Inflammatory macrophage treated with lipopolysaccharide for 4 hours (primary cell): ENCODE results near the gene CASP9.

Experiments
- DNase-seq: peaks from one replicate; pipeline ENCODE4 v3.0.0-alpha.2; 2020

Gene CASP9

GRCh38 chr1:15524021-15524282, at the start of gene CASP9:
TSS of gene CASP9 (minus strand) at chr1:15524215. CDS start at chr1:15524200, 15 bp downstream.
- DNase-seq = no peak

- DNase-seq = no peak
Measured at GRCh38 chr1:15573477-15573876, 49.5 kb upstream of the CASP9 start.

DNA sequence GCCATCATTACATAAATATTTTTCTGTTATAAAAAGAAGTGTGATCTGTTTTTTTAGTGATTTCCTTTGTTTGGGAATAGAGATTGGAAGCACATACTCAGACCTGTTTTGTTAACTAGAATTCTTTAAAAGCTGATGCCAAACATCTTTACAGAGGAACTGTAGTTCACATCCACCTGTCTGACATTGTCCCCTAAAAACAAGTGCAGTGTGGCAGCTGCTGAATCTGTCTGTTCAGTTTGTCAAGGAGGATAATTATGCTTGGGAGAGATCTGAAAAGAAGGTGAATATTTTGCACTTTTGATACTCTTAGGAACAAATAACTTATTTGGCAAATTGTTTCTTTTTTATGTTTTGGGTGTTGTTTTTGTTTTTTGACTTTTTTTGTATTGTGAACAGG, 47.3 kb upstream of the CASP9 start:
- no peak for DNase-seq

DNA sequence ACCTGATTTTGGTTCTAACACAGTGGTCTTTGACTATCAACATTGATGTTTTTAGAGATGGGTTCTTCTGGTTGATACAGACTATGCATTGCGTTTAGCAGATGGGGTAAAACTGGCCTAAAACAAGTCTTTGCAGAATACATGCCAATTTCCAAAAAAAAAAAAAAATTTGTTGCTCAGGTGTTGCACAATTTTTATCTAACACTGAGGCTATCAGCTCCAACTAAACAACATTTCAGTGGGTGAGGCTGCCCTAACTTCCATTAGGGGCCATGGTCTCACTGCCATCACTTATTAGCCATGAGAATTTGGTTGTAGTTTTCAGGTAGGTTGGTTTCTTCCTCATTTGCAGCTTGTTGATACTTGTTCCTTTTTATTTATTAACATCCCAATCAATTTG, 46.8 kb upstream of the CASP9 start:
- DNase-seq = no peak

- DNase-seq = no peak
Measured at GRCh38 chr1:15568387-15569073, 44.5 kb upstream of the CASP9 start.

DNA sequence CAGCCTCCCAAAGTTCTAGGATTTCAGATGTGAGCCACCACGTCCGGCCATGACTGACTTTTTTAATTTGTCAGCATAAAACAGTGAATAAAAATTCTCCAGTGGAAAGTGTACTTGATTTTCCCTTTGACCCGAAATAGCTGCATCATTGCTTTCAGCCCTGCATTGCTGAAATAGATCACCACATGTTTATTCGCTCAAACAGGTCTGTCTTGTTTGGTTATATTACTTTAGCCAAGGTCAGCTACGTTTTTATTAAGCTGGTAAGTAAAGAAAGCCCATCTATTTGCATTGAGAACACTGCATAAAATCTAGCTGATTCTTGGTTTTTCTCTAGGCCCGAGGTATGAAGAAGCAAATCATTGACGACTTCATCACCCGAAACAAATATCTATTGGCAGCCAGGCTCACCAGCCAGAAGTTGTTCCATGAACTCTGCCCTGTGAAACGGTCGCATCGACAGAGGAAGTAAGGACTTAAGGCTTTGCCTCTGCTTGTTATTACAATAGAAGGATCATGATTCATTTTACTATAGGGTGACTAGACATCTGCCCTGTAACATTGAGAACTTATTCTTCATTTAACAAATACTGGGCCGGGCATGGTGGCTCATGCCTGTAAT, 35.3 kb upstream of the CASP9 start:
- no peak for DNase-seq

DNA sequence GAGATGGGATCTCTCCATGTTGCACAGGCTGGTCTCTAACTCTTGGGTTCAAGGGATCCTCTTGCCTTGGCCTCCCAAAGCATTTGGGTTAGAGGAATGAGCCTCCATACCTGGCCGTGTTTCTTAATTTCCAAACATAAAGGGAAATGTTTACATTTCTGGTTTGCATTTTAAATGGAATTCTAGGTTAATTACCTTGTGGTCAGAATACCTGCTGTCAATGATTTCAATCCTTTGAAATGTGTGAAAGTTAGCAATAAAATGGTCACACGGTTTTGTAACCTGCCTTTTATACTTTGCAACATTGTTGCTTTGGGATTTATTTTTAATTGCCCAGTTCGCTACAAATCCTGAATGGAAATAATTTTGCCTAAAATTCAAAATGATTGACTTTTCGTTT, 34.5 kb upstream of the CASP9 start:
- DNase-seq = no peak

GRCh38 chr1:15557594-15557993, 33.6 kb upstream of the CASP9 start:
- no peak for DNase-seq

DNA sequence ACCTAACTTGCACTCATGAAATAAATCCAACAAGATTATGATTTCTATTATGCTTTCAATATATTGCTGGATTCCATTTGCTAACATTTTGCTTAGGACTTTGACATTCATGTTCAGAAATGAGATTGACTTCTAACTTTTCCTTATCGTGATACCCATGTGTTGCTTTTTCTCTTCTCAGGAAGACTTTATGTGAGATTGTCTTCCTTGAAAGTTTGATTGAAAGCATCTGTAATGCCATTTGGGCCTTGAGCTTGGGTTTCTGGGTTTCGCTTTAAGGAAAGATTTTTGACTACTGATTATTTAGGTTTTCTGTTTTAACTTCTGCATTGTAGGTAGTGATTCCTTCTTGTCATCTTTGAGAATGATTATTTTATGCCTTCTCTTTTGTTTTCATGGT, 33.0 kb upstream of the CASP9 start:
- DNase-seq = no peak

DNA sequence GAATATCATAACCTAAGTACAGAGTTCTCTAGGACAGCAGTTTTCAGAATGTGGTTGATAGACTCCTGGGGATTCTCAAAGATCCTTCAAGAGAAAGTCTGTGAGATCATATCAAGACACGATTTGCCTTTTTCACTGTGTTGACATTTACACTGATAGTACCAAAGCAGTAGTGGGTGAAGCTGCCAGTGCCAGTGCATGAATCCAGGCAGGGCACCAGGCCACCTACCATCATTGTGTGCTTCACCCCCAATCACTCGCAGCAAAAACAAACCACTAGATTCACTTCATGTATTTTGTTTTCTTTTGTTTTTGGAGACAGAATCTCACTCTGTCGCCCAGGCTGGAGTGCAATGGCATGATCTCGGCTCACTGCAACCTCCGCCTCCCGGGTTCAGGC, 26.6 kb upstream of the CASP9 start:
- DNase-seq = no peak

DNA sequence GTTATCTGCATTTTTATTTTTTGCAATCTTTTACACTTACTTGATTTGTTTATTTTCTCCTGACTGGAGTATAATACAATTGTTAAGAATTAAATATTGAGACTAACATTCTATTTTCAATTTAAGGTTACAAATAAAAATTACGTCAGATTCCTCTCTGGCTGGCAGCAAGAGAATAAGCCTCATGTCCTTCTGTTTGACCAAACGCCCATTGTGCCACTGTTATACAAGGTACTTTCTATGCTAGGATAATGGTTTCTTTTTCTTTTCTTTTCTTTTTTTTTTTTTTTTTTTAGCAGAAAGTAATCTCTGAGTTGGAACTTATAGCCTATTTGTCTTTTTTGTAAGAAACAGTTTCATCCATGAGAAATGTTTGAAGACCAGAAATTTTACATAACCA, 22.6 kb upstream of the CASP9 start:
- DNase-seq = no peak

GRCh38 chr1:15543589-15544568, 19.9 kb upstream of the CASP9 start:
- no peak for DNase-seq

GRCh38 chr1:15543251-15543588, 19.2 kb upstream of the CASP9 start:
- no peak for DNase-seq

DNA sequence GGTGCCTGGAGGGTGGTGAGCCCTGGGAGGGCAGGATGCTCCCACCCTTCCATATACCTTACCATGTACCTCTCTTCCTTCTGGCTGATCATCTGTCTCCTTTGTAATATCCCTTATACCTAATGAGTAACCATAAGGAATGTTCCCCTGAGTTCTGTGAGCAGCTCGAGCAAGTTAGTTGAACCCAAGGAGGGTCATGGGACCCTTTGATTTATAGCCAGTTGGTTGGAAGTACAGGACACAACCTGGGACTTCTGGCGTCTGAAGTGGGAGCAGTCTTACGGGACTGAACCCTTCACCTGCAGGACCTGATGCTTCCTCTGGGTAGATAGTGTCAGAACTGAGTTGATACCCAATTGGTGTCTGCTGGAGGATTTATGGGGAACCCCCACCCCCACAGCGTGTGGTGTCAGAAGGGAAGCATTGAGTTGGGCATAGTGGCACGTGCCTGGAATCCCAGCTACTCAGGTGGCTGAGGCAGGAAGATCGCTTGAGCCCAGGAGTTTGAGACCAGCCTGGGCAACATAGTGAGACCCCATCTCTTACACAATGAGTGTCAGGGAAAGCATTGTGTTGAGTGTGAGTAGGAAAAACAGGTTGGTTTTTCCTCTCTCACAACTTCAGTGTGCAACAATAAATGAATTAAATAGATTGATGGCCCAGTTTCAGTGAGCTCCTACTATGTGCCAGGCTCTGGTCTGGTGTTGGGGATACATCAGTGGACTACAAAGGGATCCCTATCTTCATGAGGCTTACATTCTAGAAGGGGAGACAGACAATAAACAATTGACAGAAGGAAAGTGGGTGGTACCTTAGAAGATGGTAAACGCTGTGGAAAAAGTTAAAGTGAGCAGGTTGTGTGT, 18.6 kb upstream of the CASP9 start:
- no peak for DNase-seq

- DNase-seq = no peak
Measured at GRCh38 chr1:15541231-15541792, 17.3 kb upstream of the CASP9 start.

GRCh38 chr1:15540186-15540585, 16.2 kb upstream of the CASP9 start:
- no peak for DNase-seq

GRCh38 chr1:15538771-15539170, 14.8 kb upstream of the CASP9 start:
- DNase-seq = no peak

GRCh38 chr1:15531682-15532081, 7.7 kb upstream of the CASP9 start:
- peak; percentile 5 for DNase-seq

DNA sequence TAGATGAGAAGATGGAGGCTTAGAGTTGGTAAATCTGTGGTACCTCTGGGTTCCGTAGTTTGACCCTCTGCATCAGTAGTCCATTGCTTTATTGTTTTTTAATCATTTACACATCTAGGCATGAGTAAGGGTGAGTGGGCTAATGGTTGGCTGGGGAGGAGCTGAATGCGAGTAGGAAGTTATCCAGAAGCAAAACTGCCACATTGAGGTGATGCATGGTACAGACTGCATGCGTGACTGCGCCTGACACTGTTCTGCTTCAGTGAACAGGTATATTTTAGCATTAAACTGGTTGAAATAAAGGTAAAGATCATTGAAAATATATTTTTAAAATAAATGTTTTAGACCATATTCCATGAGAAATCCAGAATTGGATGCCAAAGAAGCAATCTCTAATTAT, 7.0 kb upstream of the CASP9 start:
- DNase-seq = no peak

GRCh38 chr1:15526490-15527339, 2.7 kb upstream of the CASP9 start, which contains the start of gene DNAJC16:
TSS of gene DNAJC16 (plus strand) at chr1:15526848. CDS start at chr1:15529106, 2,258 bp downstream.
- peak; percentile 100 for DNase-seq

DNA sequence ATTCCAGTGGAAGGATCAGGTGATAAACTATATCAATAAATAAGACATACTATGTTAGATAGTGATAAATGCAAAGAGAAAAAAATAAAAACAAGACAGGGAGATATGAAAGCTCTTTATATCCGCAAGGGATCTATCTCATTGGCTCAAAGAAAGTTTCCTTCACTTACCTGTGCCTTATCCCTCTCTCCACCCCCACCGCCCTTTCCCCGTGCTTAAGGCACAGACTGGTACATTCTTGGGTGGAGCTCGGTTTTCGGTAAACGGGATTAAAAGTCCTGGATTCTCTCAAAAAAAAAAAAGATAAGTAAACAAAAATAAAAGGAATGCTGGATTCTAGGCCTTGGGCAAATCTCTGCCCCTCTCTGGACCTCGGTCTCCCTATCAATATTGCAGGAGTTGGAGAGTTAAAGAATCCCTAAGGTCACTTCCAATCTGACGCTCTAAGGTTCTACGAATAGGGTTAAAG, 2.0 kb upstream of the CASP9 start:
- no peak for DNase-seq
